Stimulated activated CD8-positive, alpha-beta memory T cell treated with anti-CD3 and anti-CD28 coated beads, Interleukin-7, amount 100 ng/mL, for 48 hours (primary cell): ENCODE results near the gene PM20D2.
"Not testable (repeated sequence)": the region's sequence is repeated elsewhere in the genome, so short reads cannot be mapped to it uniquely, and the experiment has no call there.

Experiments used
- DNase-seq, 2 donors: peaks; one replicate each; pipeline ENCODE4 v3.0.0-alpha.2; 2020; ENCODE audit warnings: low read depth in 1 of 2; ENCODE audit errors: extremely low read depth in 1 of 2

Gene PM20D2, protein sequence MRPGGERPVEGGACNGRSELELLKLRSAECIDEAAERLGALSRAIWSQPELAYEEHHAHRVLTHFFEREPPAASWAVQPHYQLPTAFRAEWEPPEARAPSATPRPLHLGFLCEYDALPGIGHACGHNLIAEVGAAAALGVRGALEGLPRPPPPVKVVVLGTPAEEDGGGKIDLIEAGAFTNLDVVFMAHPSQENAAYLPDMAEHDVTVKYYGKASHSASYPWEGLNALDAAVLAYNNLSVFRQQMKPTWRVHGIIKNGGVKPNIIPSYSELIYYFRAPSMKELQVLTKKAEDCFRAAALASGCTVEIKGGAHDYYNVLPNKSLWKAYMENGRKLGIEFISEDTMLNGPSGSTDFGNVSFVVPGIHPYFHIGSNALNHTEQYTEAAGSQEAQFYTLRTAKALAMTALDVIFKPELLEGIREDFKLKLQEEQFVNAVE

DNA sequence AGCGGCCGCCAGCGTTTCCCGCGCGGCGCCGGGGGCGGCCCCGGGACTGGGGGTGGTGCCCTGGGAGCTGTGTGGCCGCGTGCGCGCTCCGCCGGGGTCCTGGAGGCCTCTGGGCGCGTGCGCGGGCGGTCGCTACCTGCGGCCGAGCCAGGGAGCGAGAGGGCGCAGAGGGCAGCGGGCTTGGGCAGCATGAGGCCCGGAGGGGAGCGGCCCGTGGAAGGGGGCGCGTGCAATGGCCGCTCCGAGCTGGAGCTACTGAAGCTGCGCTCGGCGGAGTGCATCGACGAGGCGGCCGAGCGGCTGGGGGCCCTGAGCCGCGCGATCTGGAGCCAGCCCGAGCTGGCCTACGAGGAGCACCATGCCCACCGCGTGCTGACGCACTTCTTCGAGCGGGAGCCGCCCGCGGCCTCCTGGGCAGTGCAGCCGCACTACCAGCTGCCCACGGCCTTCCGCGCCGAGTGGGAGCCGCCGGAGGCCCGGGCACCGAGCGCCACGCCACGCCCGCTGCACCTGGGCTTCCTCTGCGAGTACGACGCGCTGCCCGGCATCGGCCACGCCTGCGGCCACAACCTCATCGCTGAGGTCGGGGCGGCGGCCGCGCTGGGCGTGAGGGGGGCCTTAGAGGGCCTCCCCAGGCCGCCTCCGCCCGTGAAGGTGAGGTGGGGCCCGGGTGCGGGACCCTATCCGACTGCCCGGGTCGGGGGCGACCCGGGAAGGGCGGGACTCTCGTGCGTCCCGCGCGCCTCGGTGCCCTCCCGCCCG lies at the start of gene PM20D2:
TSS of gene PM20D2 (plus strand) at position 100 of the 762 bp plus-strand sequence. CDS start at position 190, 90 bp downstream.
- DNase-seq, result peak; percentile 49 to 55

DNA sequence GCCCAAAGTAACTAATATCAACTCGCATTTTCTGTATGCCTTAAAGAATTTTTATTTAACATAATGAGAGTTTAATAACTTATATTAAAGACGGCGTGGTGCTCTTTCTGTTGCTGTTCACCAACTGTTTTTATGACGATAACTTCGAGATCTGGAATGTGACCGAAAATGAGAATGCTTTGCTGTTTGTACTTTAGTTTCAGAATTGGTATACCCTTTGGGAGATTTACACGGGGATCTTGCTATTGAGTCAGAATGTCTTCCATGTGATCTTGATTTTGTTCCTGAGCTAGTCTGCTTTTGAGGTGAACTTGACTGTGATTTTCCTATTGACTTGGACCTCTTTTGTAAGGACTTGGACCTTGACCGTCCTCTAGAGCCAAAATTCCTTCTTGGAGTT lies 47.4 kb upstream of the PM20D2 start:
- DNase-seq, result no peak

DNA sequence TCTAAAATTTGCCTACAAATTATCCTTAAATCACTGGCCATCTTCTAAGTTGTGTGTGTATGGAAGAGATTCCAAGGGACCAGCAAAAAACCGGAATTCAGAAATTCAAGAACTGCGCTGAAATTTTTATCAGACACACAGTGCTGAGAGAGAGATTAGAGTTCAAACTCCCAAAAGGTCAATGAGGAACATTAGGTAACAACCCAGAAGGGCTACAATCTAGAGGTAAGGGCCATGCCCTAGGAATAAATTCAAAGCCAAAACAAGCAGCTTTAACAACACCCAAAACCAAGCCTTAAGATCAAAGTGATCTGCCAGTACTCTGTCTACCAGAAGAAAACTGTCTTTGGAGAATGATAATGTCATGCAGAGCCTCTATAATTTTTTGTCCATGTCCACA lies 45.7 kb upstream of the PM20D2 start:
- no peak for DNase-seq

DNA sequence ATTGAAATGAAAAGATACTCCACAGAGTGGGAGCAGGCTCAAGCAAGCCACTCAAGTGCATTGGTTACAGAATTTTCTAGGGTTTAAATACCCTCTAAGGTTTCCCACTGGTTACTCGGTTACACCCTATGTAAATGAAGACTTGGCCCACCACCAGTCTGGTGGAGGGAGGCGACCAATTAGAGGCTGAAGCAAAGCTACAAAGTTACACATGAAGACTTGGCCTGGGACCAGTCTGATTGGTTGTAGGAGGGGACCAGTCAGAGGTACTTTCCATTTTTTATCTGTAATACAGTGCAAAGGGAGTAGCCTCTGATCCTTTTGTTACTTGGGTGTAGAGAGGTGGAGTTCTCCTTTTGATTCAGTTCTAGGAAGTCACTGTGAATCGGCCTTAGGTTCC lies 35.6 kb upstream of the PM20D2 start:
- no peak for DNase-seq

DNA sequence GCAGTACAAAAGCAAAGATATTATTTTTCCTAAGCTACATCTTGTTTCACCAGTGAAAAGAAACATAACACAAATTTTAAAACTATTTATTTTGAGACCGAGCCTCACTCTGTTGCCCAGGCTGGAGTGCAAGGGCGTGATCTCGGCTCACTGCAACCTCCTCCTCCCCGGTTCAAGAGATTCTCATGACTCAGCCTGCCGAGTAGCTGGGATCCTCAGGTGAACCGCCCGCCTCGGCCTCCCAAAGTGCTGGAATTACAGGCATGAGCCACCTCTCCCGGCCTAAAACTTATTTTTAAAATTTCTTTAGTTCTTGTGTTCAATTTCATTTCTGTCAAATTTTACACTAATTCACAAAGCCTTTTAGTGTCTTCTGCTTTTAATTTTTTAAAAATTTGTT lies 33.9 kb upstream of the PM20D2 start:
- no peak for DNase-seq

DNA sequence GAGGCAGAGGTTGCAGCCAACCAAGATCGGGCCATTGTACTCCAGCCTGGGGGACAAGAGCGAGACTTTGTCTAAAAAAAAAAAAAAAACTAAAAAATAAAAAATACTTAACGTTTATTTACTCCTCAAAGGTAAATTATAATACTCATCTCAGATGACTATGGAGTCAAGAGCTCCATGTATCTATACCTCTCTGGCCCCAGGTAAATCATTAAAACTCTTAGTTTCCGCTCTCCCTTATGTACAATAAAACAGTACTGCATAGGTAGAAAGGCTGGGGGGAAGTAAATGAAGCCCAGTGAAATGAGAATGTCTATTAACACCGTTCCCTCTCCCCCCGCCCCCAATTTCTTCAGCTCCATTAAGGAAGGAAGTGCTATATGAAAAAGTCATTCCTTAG lies 29.2 kb upstream of the PM20D2 start:
- no peak for DNase-seq

DNA sequence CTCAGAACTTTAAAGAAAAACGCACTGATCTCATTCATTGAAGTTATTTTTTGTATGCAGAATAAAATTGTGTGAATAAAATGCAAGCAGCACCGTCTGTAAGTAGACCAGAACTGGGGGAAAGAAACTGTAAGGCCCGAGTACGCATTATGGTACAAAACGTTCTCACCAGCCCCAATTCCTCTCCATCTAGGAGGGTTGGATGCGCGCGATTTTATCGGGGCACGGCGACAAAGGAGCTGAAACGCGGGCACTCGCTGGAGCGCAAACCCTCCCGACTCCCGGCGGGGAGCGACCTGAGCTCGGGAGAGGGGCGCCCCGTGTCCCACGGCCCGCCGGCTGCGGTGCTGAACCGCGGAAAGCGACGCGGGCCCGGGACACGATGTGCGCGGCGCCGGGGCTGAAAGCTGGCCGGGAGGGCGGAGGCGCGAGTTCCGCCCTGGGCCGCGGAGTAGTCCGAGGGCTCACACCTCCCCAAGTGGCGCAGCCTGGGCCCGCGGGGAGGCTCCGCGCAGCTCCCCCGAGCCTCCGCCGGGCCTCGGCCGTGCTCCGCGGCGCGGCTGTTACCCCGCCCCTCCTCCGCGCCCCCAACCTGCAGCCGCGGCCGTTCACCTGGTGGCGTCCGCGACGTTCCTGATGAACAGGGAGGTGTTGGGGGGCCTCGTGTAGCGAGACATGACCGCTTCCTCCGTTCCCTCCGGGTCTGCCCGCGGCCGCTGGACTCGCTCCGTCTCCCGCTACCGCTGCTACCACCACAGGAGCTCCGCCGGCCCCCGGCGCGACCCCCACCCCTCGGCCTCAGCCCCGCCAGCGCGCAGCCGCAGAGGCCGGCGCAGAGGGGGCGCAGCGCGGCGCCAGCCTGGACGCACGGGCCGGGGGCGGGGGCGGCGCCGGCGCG lies 28.4 kb upstream of the PM20D2 start, which contains the start of gene SRSF12:
TSS of gene SRSF12 (minus strand) at position 861 of the 898 bp plus-strand sequence. CDS start at position 677, 184 bp downstream.
- peak in 1 of 2 donors; percentile 21 for DNase-seq

DNA sequence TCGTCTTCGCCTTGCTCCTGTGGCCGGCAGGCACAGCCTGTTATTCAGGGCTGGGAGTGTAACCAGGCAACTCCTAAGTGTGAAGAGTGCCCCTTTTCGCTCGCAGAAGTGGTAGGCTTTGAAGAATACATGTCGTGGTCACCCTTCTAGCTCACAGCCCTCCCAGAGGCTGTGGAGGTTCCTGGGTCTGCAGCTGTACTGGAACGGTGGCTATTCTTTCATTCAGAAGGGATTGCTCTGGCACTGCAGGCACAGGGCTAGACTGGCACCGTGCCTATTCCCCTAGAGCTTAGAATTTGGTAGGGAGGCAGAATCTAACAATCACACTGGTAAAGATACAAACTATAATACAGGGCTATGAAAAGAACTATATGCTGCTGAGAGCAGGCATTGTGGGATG lies 26.9 kb upstream of the PM20D2 start:
- no peak for DNase-seq

DNA sequence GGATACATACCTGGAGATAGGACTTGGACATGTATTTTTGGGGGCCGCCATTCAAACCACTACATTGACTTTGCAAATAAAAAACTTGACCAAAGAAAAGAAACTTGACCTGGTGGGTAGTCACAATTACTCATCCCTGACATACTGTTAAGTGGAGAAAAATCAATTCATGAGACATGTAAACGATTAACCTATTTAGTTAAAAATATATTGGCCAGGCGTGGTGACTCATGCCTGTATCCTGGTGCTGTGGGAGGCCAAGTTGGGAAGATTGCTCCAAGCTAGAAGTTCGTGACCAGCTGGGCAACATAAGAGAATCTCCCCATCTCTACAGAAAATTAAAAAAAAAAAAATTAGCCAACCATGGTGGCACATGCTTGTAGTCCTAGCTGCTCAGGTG lies 25.5 kb upstream of the PM20D2 start:
- DNase-seq, result no peak

DNA sequence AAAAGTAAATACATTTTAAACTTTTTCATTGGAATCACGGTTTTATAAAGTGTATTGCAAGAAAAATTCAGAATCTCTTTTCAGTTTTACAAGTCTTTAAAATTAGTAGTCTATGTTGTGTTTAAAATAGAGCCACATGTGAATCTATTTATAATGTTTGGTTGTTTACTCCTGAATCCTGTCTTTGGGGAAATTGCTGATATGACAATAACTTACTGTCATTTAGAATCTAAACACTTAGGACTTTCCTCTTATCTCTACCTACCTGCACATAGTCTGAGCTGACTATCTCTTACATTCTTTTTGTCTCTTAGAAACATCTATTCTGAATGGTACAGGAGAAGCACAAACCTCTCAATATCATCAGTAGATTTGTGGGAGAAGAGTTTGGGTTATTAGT lies 23.9 kb upstream of the PM20D2 start:
- no peak for DNase-seq

DNA sequence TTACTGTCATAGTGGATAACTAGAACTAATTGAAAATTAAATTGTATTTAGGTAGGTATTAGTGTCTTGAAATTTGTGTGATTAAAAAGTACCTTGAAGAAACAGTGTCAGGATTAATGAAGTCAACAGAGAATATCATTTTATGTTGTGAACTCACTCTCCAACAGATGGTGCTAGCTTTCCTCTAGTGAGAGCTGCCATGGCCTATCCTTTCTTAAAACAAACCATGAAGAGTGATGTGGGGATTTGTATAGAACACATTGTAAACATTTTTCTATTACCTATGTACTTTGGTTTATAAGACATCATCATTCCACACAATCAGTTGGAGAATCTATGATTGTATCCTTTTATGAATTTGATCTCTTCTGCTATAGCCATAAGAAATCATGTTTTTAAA lies 23.2 kb upstream of the PM20D2 start:
- no peak for DNase-seq

DNA sequence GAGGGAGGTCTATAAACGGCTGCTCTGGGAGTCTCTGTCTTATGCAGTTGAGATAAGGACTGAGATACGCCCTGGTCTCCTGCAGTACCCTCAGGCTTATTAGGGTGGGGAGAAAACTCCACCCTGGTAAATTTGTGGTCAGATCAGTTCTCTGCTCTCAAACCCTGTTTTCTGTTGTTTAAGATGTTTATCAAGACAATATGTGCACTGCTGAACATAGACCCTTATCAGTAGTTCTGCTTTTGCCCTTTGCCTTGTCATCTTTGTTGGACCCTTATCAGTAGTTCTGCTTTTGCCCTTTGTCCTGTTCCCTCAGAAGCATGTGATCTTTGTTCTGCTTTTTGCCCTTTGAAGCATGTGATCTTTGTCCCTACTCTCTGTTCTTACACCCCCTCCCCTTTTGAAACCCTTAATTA lies 17.6 kb upstream of the PM20D2 start:
- not testable (repeated sequence) for DNase-seq

DNA sequence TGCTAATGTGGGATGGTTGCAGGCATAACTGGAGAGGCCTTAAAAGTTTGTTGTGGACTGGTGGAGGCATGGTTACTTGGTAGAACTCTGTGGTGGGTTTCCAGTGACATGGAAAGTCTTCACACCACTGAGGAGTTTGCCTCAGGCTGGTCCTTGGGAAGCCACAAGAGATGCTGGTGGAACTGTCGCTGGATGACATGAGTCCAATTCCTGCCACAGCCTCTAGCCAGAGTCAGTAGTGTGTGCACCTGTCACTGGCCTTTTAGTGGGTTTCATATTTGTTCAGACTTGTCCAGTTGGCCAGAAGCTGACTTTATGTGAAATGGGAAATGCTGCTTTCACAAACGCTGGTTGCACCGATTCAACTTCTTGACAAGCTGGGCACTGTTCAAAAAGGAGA lies 14.3 kb upstream of the PM20D2 start:
- no peak for DNase-seq

DNA sequence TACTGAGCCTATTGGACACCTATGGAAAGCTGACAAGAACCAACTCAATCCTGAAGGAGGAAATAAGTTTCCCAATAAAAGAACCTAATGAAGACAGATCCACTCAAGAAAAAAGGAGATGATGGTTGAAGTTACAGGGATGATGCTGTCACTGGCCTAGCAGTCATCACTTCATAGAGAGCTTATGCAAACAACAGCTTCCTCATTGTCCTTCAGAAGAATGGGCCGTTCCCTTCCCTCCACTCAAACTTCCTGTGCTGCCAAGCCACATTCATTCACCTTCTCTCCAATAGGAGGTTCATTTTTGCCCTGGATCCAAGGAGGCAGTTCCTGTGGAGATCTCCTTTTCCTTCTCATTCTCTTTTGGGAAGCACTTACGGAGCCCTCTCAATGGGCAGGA lies 13.8 kb upstream of the PM20D2 start:
- DNase-seq, result no peak

DNA sequence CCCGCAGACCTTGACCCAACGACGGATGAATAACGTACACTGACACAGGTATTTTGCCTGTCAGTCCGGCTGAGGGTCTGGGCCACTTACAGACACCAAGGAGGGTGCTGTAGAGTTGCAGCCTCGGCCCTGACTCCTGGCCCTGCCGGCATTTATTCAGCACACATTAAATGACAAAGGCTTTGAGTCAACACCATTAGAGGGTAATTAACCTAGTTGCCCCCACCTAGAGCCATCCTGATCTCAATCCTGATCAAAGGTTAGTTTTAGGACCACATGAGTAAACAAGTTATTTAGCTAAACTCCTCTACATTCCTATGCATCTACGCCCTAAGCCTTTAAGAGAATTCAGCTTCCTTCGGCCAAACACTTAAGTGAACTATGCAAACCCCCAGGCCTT lies 11.9 kb upstream of the PM20D2 start:
- DNase-seq, result no peak

DNA sequence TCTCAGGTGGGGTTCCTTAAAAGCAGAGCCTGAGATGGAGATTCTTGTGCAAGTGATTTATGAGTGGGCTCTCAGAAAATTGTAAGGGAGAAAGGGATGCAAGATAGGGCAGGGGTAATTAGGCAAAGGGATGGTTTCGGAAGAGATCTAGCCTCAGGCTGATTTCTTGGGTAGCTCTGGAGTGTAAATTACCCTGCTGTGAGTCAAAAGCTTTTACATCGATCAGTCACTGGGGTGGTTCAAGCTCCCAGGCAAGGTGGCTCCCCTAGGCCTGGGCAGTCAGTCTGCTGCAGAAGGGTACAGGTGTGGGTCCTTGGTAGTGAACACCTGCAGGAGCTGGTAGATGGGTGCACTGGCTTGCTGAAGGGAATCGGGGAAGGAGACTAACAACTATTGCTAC lies 11.1 kb upstream of the PM20D2 start:
- no peak for DNase-seq

DNA sequence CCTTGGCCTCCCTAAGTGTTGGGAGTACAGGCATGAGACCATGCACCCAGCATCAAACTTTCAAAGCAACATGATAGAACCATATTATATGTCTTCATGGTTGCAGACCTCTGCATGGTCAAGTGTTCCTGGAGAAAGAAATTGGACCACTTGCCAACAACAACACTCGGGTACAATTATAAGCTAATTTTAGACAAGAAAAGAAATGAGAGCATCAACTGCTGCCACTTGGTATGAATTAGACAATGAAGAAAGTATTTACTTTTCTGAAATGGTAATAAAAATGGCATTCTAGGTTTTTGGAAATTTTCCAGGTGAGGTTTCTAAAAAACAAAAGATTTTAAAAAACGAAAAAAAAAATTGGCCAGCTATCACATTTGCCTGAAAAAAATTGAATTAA lies 7.7 kb upstream of the PM20D2 start:
- DNase-seq, result no peak

DNA sequence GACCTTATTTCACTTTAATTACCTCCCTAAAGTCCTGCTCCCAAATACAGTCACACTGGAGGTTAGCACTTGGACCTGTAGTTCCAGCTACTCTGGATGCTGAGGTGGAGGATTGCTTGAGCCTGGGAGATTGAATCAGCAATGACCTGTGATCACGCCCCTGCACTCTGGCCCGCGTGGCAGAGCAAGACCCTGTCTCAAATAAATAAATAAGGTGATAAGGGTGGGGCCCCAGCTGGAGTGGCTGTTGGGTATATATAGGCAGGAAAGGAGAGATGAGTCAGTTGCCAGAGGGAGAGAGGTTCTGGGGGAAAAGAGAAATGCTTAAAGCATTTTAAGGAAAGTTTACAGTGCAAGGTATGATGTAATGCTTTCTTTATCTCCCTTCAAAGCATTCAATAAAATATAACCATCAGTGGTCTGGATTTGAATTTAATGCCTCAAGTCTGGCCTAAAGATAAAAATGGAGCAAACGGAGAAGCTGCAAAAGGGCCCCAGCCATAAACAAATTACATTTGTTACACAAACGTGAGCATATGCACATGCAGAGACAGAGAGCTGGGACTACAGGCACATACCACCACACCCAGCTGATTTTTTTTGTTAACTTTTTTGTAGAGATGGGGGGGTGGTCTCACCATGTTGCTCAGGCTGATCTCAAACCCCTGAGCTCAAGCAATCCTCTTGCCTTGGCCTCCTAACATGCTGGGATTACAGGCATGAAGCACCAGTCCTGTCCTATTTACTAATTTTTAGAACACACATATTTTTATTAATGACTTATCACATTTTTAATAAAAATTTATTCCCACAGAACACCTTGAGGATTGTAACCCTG lies 6.1 kb upstream of the PM20D2 start:
- no peak for DNase-seq

DNA sequence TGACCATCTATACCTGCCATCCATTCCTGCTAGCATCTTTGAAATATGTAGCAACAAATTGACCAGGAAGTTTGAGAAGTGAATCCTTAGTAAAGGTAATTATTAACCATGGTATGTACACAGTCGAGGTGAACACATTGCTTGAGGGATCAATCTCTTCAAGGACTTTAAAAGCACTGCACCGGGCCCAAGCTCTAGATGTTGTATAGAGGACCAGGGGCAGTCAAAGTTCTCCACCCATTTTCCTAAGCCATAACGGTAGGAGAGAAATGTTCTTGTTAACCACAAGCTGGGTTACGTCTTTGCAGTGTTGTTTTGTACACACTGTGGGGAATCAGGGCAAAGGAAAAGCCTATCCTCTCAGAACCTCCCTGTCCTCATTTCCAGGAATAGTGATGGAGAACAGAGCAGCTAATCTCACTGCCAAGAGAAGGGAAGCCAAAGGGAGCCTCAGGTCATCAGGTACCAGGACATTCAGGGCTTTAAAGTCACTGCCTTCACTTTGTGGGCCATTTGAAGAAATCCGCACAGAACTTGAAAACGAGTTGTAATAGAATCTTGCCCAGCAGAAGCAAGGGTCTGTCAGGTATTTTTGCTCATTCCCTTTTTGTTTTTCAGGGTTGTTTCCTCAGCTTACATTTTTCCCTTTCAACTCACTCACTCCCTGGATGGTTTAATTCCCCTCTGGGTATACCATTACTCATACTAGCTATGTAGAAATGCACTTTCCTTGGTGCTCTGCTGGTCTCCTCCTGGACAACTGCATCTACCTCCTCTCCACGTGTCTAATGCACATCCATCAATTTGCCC lies 5.3 kb upstream of the PM20D2 start:
- DNase-seq, result no peak
